Smooth muscle cell (in vitro differentiated cells): Measurements from ENCODE around the gene SMOC2. TPM values are rescaled to one million over a fixed set of nuclear protein-coding genes. Genes with fewer than 3 reads are reported as not detected.

ENCODE experiments used
- DNase-seq: peaks from one replicate; lab custom pipeline; 2025; ENCODE audit not compliant: unreplicated experiment; lab: John Stamatoyannopoulos, UW
- H2AFZ ChIP-seq: fragments of 200-600 bp; sonication (generic); 2 replicates; pipeline ENCODE4 v1.6.0; 2016; ENCODE audit warnings: antibody characterized with exemption, low read depth, mild to moderate bottlenecking
- H3F3A ChIP-seq: fragments of 200-600 bp; sonication (generic); 2 replicates; pipeline ENCODE4 v1.6.0; 2017; ENCODE audit warnings: antibody characterized with exemption, low read depth
- H3K27ac ChIP-seq: fragments of 200-600 bp; sonication (generic); 2 replicates; pipeline ENCODE4 v1.5.1; 2016; ENCODE audit warnings: low read depth, mild to moderate bottlenecking
- H3K27me3 ChIP-seq: fragments of 200-600 bp; sonication (generic); 2 replicates; pipeline ENCODE4 v1.6.1; 2016; ENCODE audit warnings: low read depth, mild to moderate bottlenecking
- H3K36me3 ChIP-seq: fragments of 200-600 bp; sonication (generic); 2 replicates; pipeline ENCODE4 v1.5.1; 2016; ENCODE audit warnings: low read depth
- H3K4me1 ChIP-seq: fragments of 200-600 bp; sonication (generic); 2 replicates; pipeline ENCODE4 v1.5.1; 2016; ENCODE audit warnings: low read depth
- H3K4me2 ChIP-seq: fragments of 200-600 bp; sonication (generic); 2 replicates; pipeline ENCODE4 v1.6.0; 2016; ENCODE audit warnings: mild to moderate bottlenecking
- H3K4me3 ChIP-seq: fragments of 200-600 bp; sonication (generic); 2 replicates; pipeline ENCODE4 v1.5.1; 2016; ENCODE audit warnings: mild to moderate bottlenecking
- H3K79me2 ChIP-seq: fragments of 200-600 bp; sonication (generic); 2 replicates; pipeline ENCODE4 v1.6.0; 2016; ENCODE audit warnings: low read depth, mild to moderate bottlenecking
- H3K9ac ChIP-seq: fragments of 200-600 bp; sonication (generic); 2 replicates; pipeline ENCODE4 v1.6.0; 2016; ENCODE audit warnings: low read depth
- H3K9me3 ChIP-seq: fragments of 200-600 bp; sonication (generic); replicated peaks from 2 replicates; pipeline ENCODE4 v1.5.1; 2016; ENCODE audit warnings: low read depth
- H4K20me1 ChIP-seq: fragments of 200-600 bp; sonication (generic); 2 replicates; pipeline ENCODE4 v1.6.0; 2016; ENCODE audit warnings: low read depth
- whole genome bisulfite sequencing: methylation state at CpG from one replicate; pipeline ENCODE4 v1.1.7; 2016; ENCODE audit warnings: low lambda C conversion rate; 5-methylcytosine and 5-hydroxymethylcytosine counted together
- polyA plus RNA-seq: library from polyadenylated mRNA; unstranded; fragments of >200 nt; fragmentation: Nextera tagmentation; extraction: Ambion mirVana; gene quantifications from 2 replicates; pipeline ENCODE4 v1.2.1, GENCODE V29; 2016
- total RNA-seq: library from RNA; depleted of rRNA; stranded (reverse); fragments of >200 nt; gene quantifications from 2 replicates; pipeline ENCODE4 v1.2.3, GENCODE V29; 2014
- TF ChIP-seq, protein P1 (sequence below): fragments of 200-600 bp; sonication (generic); IDR thresholded peaks from 2 replicates; pipeline ENCODE4 v1.5.1; 2017; ENCODE audit warnings: borderline replicate concordance, mild to moderate bottlenecking, antibody characterized with exemption; ENCODE audit not compliant: insufficient read depth, poor library complexity, severe bottlenecking

The SMOC2 gene
- total and polyA plus RNA-seq, 2 experiments from 2014 or later: 0.63 to 1.2 TPM

GRCh38 chr6:168684471-168684870, 243.5 kb downstream of the SMOC2 start:
- Histone ChIP-seq H3K36me3 (no peaks in the 10 kb centered on the region), H3K4me2 (no peak overlapping the region), H3K4me1 (peaks cover 23% of the 10 kb centered on the region), H4K20me1 (no peaks in the 10 kb centered on the region), H3F3A (no peaks in the 10 kb centered on the region), H3K27me3 (no peaks in the 10 kb centered on the region), H3K27ac (no peak overlapping the region), H3K4me3 (no peak overlapping the region), H3K9ac (no peak overlapping the region), H3K79me2 (no peaks in the 10 kb centered on the region), H3K9me3 (no peaks in the 10 kb centered on the region), H2AFZ (no peak overlapping the region)
- no peak for DNase-seq
- WGBS: 68% methylated on average over 8 of the region's 8 CpGs
- TF ChIP-seq, protein P1, sequence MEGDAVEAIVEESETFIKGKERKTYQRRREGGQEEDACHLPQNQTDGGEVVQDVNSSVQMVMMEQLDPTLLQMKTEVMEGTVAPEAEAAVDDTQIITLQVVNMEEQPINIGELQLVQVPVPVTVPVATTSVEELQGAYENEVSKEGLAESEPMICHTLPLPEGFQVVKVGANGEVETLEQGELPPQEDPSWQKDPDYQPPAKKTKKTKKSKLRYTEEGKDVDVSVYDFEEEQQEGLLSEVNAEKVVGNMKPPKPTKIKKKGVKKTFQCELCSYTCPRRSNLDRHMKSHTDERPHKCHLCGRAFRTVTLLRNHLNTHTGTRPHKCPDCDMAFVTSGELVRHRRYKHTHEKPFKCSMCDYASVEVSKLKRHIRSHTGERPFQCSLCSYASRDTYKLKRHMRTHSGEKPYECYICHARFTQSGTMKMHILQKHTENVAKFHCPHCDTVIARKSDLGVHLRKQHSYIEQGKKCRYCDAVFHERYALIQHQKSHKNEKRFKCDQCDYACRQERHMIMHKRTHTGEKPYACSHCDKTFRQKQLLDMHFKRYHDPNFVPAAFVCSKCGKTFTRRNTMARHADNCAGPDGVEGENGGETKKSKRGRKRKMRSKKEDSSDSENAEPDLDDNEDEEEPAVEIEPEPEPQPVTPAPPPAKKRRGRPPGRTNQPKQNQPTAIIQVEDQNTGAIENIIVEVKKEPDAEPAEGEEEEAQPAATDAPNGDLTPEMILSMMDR: no peak

DNA sequence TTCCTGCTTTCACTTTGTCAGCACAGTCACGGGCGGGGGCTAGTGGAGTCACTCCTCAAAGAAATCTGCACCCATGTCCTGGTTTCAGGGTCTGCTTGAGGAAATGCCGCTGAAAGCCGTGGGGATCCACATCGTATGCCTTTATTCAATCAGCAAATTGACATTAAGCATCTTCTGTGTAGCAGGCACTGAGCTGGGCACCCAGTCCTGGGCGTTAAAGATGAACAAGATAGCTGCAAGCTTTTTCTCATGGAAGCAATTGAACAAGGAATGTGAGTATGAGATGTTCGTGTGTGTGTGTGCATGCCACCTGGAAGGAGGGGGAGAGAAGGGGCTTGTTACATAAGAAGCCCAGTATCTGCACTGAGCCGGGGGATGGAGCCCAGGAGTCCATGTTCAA, 243.9 kb downstream of the SMOC2 start:
- H2AFZ ChIP-seq: no peak overlapping the region
- H3F3A ChIP-seq: no peaks in the 10 kb centered on the region
- TF ChIP-seq, protein P1: no peak
- H3K4me2 ChIP-seq: no peak overlapping the region
- H3K27me3 ChIP-seq: no peaks in the 10 kb centered on the region
- H3K4me1 ChIP-seq: peaks cover 23% of the 10 kb centered on the region
- no peak overlapping the region for H3K9ac ChIP-seq
- H3K4me3 ChIP-seq: no peak overlapping the region
- no peaks in the 10 kb centered on the region for H4K20me1 ChIP-seq
- no peak overlapping the region for H3K27ac ChIP-seq
- no peaks in the 10 kb centered on the region for H3K9me3 ChIP-seq
- H3K36me3 ChIP-seq: no peaks in the 10 kb centered on the region
- no peaks in the 10 kb centered on the region for H3K79me2 ChIP-seq
- DNase-seq: no peak
- WGBS: 93% methylated on average over 8 of the region's 8 CpGs

GRCh38 chr6:168686029-168686738, 245.2 kb downstream of the SMOC2 start:
- Histone ChIP-seq H3K4me2 (no peak overlapping the region), H3K27ac (no peak overlapping the region), H3K27me3 (no peaks in the 10 kb centered on the region), H3K9ac (no peak overlapping the region), H2AFZ (no peak overlapping the region), H3F3A (no peaks in the 10 kb centered on the region), H3K4me3 (no peak overlapping the region), H3K4me1 (peaks cover 23% of the 10 kb centered on the region), H4K20me1 (no peaks in the 10 kb centered on the region), H3K79me2 (no peaks in the 10 kb centered on the region), H3K36me3 (no peaks in the 10 kb centered on the region), H3K9me3 (no peaks in the 10 kb centered on the region)
- DNase-seq: no peak
- TF ChIP-seq, protein P1: no peak
- WGBS: 90% methylated on average over 25 of the region's 25 CpGs
